Epithelial cell of alveolus of lung (primary cell): ENCODE results near the gene SIGMAR1. TPM values are rescaled to one million over a fixed set of nuclear protein-coding genes. Genes with fewer than 3 reads are reported as not detected.

Experiments
- total RNA-seq: library from RNA; depleted of rRNA; stranded (reverse); fragments of >200 nt; gene quantifications from 2 replicates; pipeline ENCODE4 v1.2.1, GENCODE V29; 2015

The SIGMAR1 gene
- total RNA-seq: 99.2 and 152 TPM in 2 replicates

GRCh38 chr9:34637356-34638137 is at the start of gene SIGMAR1:
SIGMAR1 (minus strand) TSS chr9:34637787; CDS start chr9:34637697, 90 bp downstream.

GRCh38 chr9:34662526-34663302 is 25.1 kb upstream of the SIGMAR1 start, which contains the start of gene CCL27:
CCL27 (minus strand) TSS chr9:34662657; CDS start chr9:34662633, 24 bp downstream.

GRCh38 chr9:34651876-34652601 is 14.5 kb upstream of the SIGMAR1 start, which contains the start of gene IL11RA:
IL11RA (plus strand) TSS chr9:34652185; CDS start chr9:34655218, 3,033 bp downstream.

GRCh38 chr9:34646211-34647083 is 8.9 kb upstream of the SIGMAR1 start, which contains the start of gene GALT:
GALT (plus strand) TSS chr9:34646675; CDS start chr9:34646705, 30 bp downstream.

GRCh38 chr9:34628656-34629490 is 8.7 kb downstream of the SIGMAR1 start, which contains the start of gene ARID3C:
ARID3C (minus strand) TSS chr9:34629066; CDS start chr9:34628014, 1,052 bp downstream.

GRCh38 chr9:34620061-34620994 is 17.3 kb downstream of the SIGMAR1 start, which contains the start of gene DCTN3:
DCTN3 (minus strand) TSS chr9:34620495; CDS start chr9:34620464, 31 bp downstream.

GRCh38 chr9:34611811-34612787 is 25.5 kb downstream of the SIGMAR1 start, which contains the start of gene RPP25L:
RPP25L (minus strand) TSS chr9:34612097; CDS start chr9:34611296, 801 bp downstream.

GRCh38 chr9:34589636-34590380 is 47.8 kb downstream of the SIGMAR1 start, which contains the start of gene CNTFR:
CNTFR (minus strand) TSS chr9:34589724; CDS start chr9:34568981, 20,743 bp downstream.

Other genes starting within 250 kb of the SIGMAR1 start
- 12.5 and 13.4 TPM in 2 replicates for gene FAM219A, start 179.2 kb downstream of the SIGMAR1 start, total RNA-seq
- gene DNAI1, start 179.0 kb downstream of the SIGMAR1 start, total RNA-seq: not detected in 2 replicates
- not detected in 2 replicates for gene ENHO, start 114.8 kb downstream of the SIGMAR1 start, total RNA-seq
- 1.1 TPM in 1 of 2 replicates, not detected in the other for gene CNTFR, start 48.1 kb downstream of the SIGMAR1 start, total RNA-seq
- gene RPP25L, start 25.7 kb downstream of the SIGMAR1 start, total RNA-seq: 30.1 and 42.9 TPM in 2 replicates
- gene DCTN3, start 17.3 kb downstream of the SIGMAR1 start, total RNA-seq: 115 and 177 TPM in 2 replicates
- 0.13 TPM in 1 of 2 replicates, not detected in the other for gene ARID3C, start 8.7 kb downstream of the SIGMAR1 start, total RNA-seq
- gene GALT, start 8.9 kb upstream of the SIGMAR1 start, total RNA-seq: 18.5 and 34.5 TPM in 2 replicates
- gene IL11RA, start 14.4 kb upstream of the SIGMAR1 start, total RNA-seq: 10.2 and 13.3 TPM in 2 replicates
- gene CCL27, start 24.9 kb upstream of the SIGMAR1 start, total RNA-seq: 0.39 TPM in 1 of 2 replicates, not detected in the other
- not detected in 2 replicates for gene CCL19, start 53.5 kb upstream of the SIGMAR1 start, total RNA-seq
- gene CCL21, start 72.3 kb upstream of the SIGMAR1 start, total RNA-seq: not detected in 2 replicates